ENCODE results near the gene TMEM171.

The TMEM171 gene

DNA sequence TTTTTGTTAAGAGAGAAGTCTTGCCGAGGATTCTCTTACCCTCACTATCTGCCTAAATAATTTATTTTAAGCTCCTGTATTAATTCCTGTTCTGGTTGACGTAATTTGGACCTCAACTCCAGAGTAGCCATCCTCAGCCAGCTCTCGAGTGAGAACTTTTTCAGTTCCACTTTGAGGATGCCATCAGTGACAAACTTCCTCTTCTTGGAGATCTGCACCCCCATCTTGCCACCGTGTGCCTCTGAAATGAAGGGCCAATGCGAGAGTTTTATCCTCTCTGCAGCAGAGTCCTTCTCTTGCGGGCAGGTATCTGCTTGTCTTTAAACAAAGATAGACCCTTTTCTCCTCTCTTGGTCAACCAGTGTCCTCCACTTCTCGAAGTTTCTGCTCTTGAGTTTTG is 33.1 kb downstream of the TMEM171 start:
- DNase-seq, result no peak

DNA sequence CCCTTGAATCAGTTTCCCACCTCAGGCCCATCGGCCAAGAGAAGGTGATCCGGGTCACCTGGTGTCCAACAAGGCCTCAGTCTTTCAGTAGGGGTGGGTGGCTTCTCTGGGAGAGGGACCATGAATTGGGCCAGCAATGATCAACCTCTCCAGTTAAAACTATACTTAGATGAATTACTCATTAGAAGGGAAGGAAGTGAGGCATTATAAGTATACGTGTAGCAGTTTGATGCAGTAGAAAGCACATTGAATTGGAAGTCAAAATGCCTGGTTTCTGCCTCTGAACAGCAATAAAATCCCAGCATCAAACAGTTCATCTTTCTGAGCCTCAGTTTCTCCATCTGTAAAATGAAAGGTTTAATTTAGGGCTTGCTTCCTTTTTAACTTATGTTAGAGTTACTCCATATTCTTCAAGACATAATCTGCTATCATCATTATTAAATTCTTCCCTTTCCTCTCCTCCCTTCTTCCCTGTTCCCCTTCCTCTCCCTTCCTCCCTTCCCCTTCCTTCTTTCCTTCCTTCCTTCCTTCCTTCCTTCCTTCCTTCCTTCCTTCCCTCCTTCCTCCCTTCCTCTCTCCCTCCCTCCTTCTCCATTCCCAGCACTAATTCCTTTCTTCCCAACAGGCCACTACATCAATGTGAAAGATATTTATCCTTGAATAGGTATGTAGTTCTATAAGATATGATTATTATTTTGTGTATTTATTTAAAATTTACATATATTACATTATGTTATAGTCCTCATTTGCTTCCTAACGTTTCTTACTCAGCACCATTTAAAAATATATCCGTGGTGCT is 34.0 kb downstream of the TMEM171 start:
- DNase-seq, result no peak

DNA sequence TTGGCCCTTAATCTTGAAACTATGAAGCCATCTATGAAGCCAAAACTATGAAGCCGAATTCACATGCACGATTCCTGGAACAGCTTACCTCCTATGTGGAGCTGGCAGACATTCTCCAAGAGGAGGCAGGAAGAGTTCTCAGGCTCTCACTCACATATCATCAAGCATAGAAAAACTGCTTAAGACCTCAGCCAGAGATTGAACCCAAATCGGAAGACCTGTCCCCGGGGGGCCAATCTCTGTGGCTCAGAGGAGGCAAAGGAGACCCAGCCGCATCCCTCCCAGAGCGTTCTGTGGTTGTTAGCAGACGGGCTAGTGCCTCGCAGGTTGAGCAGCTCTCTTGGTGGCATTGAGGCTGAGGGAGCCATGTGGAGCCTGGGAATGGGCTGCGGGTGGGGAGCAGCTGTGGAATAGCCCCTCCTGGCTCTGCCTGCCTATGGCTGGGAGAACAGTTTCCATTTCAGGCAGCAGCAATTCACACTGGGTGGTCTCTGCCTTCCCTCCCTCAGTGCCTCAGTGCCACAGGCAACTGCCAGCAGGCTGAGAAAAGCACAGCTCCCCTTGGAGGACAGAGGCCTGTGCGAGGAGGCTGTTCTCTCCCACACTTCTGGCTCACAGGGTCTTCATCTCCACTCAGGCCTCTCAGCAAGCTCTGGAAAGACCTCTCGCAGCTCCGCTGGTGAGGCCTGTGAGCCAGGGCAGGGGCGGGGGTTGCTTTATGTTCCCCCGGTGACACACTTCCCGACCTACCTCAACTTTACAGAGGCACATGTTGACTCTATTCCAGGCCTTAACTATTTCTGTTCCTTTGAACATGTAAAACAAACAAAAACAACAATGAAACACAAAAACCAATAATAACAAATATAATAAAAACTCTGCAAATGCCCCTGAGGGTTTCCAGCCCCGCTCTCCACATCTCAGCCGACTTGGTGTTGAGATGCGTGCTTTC is 35.2 kb downstream of the TMEM171 start:
- no peak for DNase-seq

DNA sequence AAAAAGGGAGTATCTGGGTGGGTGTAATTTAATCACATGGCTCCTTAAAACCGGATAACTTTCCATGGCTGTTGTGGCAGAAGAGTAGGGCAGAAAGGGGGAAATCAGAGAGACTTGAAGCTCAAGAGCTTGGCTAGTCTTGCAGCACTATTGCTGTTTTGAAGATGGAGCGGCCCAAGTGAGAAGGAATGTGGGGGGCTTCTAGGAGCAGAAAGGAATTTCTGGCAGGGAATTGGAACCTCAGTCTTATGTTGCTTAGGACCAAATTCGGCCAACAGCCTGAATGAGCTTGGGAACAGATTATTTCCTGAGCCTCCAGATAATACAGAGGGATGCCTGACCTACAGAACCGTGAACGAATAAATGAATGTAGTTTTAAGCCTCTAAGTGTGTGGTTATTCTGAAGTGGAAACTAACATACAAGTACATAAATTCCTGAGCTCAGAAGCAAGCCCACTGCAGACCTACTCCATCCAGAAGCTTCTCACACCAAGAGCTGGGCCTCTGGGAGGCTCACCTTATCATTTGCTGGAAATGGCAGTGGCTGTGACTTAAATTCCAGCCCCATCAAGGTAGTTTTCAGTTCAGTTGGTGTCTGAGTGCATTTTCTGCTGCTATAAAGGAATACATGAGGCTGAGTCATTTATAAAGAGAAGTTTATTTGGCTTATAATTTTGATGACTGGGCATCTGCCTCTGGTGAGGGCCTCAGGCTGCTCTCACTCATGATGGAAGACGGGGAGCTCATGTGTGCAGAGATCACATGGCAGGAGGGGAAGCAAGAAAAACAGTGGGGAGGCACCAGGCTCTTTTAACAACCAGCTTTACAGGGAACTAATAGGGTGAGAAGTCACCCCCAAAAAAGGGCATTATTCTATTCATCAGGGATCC is 37.3 kb downstream of the TMEM171 start:
- no peak for DNase-seq

DNA sequence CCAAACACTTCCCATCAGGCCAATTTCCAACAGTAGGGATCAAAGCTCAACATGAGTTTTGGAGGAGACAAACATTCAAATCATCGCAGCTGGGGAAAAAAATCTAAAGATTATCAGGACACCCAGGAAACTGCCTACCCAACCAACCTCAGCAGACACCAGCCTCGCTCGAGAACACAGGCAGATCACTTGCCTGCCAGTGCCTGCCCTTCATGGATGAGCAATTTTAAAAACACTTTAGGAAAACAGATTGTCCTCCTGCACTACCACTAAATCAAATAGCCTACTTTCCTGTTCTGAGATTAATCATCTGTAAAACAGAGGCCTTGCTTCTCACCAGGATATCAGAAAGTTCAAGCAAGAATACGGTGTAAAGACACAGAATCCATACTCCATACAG is 37.9 kb downstream of the TMEM171 start:
- DNase-seq, result no peak

DNA sequence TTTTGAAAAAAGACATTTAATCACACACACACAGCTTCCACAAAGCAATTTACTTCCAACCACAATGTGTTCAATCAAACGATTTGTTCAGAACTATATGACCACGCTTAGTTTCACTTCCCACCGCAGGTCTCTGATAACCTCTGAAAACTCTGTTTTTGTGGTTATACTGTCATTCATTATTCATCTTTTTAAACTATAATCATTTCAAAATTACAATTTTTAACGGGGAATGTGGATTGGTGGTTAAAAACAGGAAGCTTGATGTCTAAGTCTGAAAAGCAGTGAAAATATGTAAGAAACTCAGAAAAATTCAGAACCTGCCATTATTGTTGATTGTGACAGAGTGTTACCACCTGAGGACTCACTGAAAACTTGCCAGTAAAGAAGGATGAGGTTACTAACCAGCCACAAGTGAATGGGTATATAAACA is 39.9 kb downstream of the TMEM171 start:
- no peak for DNase-seq

DNA sequence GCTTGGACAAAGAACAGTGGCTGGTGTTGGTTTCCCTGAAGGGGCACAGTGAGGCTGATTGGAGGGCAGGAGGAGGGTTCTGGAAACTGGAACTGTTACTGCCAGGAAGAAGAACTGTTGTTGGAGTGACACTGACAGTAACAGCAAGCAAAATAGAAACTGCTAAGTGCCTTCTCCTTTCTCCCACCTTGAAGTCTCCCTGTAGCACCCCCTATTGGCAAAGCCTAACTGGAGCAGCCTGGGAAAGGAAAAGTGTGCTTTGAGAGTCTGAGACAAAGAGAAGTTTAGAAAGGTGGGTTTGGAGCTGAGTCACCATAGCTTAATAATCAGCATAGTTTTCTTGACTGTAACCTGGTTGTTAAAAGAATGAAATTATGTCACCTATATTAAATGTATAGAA is 50.1 kb downstream of the TMEM171 start:
- no peak for DNase-seq

DNA sequence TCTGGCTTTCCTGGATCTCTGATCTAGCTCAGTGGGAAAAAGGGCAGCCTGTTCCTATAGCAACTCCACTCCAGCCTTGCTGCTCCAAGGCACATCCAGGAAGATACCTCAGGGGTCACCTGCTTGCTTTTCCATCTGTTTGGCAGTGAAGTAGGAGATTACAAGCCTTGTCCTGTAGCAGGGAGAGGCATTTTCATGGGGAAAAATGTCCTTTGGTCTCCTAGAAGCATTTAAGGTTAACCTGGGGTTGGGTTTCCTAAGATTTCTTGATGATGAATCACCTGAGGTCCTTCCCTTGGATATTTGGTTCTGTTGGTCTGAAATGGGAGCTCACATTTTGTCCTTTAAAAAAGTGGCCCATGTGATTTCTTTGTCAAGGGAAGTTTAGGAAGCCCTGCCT is 51.1 kb downstream of the TMEM171 start:
- no peak for DNase-seq

DNA sequence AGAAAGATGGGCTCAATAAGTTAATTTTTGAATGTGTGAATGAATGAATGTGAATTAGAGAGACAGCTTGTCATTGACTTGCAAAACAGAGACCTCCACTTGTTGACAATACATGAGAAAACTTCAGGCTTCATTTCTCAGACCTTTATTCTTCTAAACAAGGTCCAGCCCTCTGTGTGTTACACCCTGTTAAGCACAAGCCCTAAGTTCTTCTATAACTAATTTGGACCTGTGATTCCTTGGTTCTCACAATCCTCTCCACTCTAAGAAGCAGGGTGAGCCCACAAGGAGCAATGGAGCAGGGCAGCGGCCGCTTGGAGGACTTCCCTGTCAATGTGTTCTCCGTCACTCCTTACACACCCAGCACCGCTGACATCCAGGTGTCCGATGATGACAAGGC is 52.6 kb downstream of the TMEM171 start, which contains the start of gene TMEM174:
Gene TMEM174, plus strand, starts transcription at position 243 of the 400 bp plus-strand sequence. Its CDS starts 51 bp downstream, at position 294.
- no peak for DNase-seq

DNA sequence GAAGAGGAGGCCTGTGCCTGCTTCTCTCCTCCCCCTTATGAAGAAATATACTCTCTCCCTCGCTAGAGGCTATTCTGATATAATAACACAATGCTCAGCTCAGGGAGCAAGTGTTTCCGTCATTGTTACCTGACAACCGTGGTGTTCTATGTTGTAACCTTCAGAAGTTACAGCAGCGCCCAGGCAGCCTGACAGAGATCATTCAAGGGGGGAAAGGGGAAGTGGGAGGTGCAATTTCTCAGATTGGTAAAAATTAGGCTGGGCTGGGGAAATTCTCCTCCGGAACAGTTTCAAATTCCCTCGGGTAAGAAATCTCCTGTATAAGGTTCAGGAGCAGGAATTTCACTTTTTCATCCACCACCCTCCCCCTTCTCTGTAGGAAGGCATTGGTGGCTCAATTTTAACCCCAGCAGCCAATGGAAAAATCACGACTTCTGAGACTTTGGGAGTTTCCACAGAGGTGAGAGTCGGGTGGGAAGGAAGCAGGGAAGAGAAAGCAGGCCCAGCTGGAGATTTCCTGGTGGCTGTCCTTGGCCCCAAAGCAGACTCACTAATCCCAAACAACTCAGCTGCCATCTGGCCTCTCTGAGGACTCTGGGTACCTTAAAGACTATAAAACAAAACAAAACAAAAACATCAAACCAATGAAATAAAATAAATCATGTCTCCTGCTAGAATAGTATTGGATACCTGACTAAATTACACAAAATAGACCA is 53.9 kb downstream of the TMEM171 start:
- DNase-seq, result no peak

DNA sequence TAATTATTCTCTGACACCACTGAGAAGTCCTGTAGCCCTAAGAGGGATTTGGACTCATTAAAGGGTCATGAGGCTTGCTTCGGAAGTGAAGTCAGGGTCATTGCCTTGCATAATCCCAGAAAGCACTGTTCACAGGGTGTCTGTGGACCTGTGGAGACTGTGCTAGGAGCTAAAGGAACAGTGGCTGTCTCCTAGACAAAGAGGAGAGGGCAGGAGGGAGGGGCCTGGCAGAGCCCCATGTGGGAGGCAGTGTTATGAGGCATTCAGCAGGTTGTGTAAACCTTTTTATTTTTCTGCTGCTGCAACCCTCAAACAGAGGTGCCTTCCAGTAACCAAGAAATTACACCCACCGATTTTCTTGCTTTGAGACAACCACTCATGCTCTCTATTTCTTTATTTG is 55.9 kb downstream of the TMEM171 start:
- DNase-seq, result no peak

DNA sequence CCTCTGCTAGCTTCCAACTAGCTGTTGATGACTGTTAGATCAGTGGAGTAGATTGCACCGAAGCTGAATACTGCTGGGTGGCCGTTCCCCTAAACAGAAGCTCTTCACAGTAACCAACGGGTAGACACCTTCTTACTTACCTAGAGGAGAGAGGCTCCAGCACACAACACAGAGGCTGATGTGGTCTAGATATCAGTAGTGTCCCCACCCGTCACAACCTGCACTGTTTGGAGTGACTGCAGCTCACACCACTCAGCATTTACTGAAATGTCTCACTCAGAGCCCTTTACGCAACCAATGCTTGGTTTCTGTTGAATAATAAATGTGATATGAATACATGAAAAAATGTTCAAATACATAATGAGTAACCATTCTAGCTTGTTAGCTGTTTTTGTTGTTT is 57.9 kb downstream of the TMEM171 start:
- no peak for DNase-seq

DNA sequence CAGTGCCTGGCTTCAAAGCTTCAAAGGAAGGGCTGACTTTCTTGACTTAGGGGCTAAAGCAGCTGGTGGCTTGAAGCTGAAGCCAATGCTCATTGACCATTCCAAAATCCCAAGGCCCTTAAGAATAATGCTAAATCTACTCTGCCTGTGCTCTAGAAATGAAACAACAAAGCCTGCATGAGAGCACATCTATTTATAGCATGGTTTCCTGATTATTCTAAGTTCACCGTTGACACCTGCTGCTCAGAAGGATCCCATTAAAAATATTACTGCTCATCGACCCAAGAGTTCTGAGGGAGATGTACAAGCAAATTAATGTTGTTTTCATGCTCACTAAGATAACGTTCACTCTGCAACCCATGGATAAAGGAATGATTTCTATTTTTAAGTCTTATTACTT is 59.4 kb downstream of the TMEM171 start:
- no peak for DNase-seq

DNA sequence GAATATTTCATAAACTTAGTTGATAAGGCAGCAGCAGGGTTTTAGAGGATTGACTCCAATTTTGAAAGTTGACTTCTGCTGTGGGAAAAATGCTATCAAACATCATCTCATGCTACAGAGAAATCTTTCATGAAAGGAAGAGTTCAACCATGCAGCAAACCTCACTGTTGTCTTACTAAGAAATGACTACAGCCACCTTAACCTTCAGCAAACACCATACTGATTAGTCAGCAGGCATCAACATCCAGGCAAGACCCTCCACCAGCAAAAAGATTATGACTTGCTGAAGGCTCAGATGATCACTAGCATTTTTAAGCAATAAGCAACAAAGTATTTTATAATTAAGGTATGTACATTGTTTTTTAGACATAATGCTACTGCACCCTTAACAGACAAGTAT is 60.2 kb downstream of the TMEM171 start:
- no peak for DNase-seq
